Cardiac fibroblast (primary cell): ENCODE data around the gene STPG3.

Source experiments
- DNase-seq, 2 donors: peaks; one replicate each; pipeline versions ENCODE4 v3.0.0 to v3.0.0-alpha.2; 2010; ENCODE audit warnings: low read depth in 2 of 2
- H3K4me3 ChIP-seq, 2 donors: replicated peaks in 1 of 2; 1 replicate in 1 of 2; 2 replicates in 1 of 2; pipeline ENCODE4 v1.5.1; 2011; ENCODE audit warnings: low read depth in 2 of 2, low read length in 2 of 2, mild to moderate bottlenecking in 2 of 2, moderate library complexity in 1 of 2
- TF ChIP-seq, protein P1 (sequence below): IDR thresholded peaks from one replicate; pipeline ENCODE4 v1.5.1; 2011; ENCODE audit warnings: low read depth, mild to moderate bottlenecking, low read length, inconsistent platforms

The STPG3 gene

DNA sequence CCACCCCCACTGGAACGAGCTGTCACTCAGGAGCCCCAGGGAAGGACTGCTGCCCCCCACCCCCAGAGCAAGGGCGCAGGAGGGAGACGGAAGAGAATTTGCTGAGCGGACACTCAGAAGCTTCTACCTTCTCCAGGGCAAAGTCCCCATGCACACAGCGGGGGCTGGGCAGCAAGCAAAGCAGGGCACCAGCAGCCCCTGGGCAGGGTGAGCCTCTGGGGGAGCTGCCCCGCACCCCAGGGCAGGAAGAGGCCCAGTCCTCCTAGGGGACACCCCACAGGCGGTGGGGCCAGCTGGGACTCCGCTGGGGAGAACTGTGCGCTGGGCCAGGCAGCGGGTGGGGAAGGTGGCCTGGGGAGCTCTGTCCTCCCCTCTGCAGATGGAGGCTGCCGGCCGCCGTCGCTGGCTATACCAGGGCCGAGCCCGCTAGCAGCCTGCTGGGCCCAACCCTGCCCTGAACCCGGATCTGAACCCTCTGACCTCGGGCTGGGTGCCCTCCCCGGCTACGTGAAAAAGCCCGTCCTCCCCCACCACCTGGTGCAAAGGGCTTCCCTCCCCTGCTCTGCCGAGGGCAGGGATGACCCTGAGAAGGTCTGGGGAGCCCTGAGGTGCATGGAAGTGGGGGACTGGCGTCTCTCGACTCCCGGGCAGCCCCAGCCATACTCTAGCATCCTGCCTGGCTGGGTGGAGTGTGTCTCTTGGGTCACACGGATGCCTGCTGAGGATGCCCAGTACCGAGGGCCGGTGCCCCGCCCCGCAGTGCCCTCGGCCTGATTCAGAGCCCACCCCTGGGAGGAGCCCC, 21.0 kb upstream of the STPG3 start:
- TF ChIP-seq, protein P1, sequence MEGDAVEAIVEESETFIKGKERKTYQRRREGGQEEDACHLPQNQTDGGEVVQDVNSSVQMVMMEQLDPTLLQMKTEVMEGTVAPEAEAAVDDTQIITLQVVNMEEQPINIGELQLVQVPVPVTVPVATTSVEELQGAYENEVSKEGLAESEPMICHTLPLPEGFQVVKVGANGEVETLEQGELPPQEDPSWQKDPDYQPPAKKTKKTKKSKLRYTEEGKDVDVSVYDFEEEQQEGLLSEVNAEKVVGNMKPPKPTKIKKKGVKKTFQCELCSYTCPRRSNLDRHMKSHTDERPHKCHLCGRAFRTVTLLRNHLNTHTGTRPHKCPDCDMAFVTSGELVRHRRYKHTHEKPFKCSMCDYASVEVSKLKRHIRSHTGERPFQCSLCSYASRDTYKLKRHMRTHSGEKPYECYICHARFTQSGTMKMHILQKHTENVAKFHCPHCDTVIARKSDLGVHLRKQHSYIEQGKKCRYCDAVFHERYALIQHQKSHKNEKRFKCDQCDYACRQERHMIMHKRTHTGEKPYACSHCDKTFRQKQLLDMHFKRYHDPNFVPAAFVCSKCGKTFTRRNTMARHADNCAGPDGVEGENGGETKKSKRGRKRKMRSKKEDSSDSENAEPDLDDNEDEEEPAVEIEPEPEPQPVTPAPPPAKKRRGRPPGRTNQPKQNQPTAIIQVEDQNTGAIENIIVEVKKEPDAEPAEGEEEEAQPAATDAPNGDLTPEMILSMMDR: no peak
- DNase-seq: no peak
- H3K4me3 ChIP-seq: no peak overlapping the region

DNA sequence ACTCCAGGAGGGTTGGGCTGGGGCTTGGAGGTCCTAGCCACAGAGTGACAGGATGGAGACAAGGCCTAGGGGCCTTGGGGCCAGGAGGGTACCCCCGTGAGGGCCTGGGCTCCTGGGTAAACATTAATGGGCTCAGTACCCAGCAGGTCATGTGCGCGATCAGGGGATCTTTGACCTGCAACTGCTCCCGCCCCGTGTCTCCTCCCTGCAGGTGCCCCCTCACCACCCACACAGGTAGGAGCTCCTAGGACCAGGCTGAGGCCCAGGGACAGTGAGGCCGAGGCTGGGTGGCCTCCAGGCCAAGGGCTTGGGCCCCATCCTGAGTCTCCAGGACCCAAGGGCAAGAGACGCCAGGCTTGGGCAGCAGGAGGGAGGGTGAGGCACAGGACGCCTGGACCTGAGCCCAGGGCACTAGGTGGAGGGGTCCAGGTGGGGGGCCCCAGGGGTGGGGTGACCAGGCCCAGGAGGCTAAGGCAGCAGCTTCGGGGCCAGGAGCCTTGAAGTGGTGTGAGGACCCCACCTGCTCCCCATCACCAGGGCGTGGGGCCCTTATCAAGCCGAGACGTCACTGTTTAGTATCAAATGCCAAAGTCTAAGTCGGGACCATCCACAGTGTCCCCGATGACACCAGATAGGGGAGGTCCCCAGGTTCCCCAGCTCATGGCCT, 20.2 kb upstream of the STPG3 start, which contains the start of gene SLC34A3:
Gene SLC34A3 (plus strand): TSS at position 197 of the 667 bp plus-strand sequence. CDS start 802 bp downstream, outside the sequence.
- no peak within 1 kb of the TSS for H3K4me3 ChIP-seq
- TF ChIP-seq, protein P1: no peak
- DNase-seq: no peak

DNA sequence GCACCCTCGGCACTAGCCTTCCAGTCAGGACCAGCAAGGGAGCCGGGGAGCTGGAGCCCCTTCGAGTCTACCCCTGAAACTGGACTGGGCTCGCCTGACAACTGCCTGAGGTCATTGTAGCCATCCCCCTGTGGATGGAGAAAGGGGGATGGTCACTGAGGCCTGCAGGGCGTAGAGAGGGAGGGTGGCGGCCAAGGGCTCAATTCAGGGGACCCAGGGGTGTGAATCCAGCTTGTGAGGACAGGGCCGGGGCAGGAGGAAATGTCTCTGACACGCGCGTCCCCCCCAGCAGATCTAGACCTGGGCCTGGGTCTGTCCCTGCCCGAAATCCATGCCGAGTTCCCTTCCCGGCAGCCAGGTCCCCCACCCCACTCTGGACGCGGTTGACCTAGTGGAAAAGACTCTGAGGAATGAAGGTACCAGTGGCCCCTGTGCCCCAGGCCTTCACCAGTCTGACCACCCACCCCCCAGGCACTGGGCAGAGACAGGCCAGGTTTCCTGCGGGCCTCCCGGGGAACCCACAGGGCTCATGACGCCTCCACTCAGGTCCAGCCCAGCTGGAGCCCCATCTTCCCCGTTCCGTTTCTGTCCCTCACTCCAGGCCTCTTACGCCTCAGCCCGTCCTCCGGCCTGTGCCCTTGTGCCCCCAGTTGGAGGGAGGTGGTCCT, 19.6 kb upstream of the STPG3 start:
- no peak for DNase-seq
- H3K4me3 ChIP-seq: no peak overlapping the region
- TF ChIP-seq, protein P1: no peak

DNA sequence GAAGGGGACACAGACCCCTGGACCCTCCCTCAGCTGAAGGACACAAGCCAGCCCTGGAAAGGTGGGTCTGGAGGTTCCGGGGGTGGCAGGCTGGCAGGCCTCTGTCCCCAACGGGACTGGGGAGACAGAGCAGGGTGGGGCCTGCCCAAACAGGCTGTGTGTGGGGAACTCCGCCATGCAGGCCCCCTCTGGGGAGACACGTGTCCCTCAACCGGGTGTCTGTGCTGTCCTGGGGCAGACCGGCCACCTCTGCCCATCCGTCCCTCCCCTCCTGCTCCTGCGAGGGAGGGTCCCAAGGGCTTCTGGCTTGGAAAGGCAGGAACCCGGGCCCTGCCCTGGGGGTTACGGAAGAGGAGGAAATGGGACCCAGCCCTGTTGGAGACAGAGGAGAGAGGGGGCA, 19.0 kb upstream of the STPG3 start:
- TF ChIP-seq, protein P1: no peak
- DNase-seq: no peak
- no peak overlapping the region for H3K4me3 ChIP-seq

DNA sequence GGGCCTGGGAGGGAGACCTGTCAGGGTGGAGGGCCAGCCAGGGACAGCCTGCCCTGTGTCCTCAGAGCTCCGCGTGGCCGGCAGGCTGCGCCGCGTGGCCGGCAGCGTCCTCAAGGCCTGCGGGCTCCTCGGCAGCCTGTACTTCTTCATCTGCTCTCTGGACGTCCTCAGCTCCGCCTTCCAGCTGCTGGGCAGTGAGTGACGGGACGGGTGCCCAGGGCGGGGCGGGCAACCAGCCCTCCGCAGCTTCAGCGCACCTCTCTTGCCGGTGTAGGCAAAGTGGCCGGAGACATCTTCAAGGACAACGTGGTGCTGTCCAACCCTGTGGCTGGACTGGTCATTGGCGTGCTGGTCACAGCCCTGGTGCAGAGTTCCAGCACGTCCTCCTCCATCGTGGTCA, 18.6 kb upstream of the STPG3 start:
- H3K4me3 ChIP-seq: no peak overlapping the region
- no peak for DNase-seq
- TF ChIP-seq, protein P1: no peak

DNA sequence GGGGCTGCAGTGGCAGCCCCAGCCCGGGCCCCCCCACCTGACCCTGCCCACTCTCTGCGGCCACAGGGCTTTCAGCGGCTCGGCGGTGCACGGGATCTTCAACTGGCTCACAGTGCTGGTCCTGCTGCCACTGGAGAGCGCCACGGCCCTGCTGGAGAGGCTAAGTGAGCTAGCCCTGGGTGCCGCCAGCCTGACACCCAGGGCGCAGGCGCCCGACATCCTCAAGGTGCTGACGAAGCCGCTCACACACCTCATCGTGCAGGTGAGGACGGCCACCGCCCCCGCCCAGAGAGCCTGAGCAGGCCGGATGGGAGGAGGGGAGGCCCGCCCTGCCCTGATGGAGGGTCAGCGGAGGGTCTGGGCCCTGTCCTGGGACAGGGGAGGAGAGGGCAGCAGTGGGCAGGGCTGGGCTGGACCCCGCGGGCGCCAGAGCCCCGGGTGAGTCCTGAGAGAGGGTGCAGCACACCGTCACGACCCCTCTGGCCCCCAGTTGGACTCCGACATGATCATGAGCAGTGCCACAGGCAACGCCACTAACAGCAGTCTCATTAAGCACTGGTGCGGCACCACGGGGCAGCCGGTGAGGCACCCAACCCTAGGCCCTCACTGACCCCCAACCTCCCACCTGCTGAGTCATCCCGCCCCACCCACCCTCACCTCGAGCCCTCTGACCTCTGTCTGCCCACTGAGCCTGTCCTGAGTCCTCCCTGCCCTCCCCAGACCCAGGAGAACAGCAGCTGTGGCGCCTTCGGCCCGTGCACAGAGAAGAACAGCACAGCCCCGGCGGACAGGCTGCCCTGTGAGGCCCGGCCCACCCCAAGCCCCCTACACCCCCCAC, 17.7 kb upstream of the STPG3 start:
- no peak for DNase-seq
- no peak overlapping the region for H3K4me3 ChIP-seq
- TF ChIP-seq, protein P1: no peak
